Prostate gland (tissue), 2 donors: ENCODE measurements around the gene MND1.

Experiments
- POLR2A ChIP-seq: fragments of 450-650 bp; IDR thresholded peaks from one replicate; pipeline ENCODE4 v1.6.1; 2016; ENCODE audit warnings: antibody characterized with exemption, mild to moderate bottlenecking
- POLR2AphosphoS5 ChIP-seq: sonication (generic); formaldehyde crosslinking; IDR thresholded peaks from one replicate; pipeline ENCODE4 v1.6.1; 2017; ENCODE audit warnings: antibody characterized with exemption
- TF ChIP-seq, protein P1 (sequence below), 4 experiments: fragments of 200-600 bp in 2 of 4; fragments of 450-650 bp in 2 of 4; sonication (generic) in 2 of 4; IDR thresholded peaks; 1 replicate in 3 of 4; 2 replicates in 1 of 4; pipeline ENCODE4 v1.5.1; 2016 to 2019; ENCODE audit warnings: antibody characterized with exemption in 4 of 4, mild to moderate bottlenecking in 2 of 4, moderate library complexity in 2 of 4

GRCh38 chr4:153375303-153375702 lies 30.8 kb downstream of the MND1 start:
- TF ChIP-seq, protein P1, sequence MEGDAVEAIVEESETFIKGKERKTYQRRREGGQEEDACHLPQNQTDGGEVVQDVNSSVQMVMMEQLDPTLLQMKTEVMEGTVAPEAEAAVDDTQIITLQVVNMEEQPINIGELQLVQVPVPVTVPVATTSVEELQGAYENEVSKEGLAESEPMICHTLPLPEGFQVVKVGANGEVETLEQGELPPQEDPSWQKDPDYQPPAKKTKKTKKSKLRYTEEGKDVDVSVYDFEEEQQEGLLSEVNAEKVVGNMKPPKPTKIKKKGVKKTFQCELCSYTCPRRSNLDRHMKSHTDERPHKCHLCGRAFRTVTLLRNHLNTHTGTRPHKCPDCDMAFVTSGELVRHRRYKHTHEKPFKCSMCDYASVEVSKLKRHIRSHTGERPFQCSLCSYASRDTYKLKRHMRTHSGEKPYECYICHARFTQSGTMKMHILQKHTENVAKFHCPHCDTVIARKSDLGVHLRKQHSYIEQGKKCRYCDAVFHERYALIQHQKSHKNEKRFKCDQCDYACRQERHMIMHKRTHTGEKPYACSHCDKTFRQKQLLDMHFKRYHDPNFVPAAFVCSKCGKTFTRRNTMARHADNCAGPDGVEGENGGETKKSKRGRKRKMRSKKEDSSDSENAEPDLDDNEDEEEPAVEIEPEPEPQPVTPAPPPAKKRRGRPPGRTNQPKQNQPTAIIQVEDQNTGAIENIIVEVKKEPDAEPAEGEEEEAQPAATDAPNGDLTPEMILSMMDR (IDR thresholded peaks at IDR 0.05): no peak
- no peak for TF ChIP-seq POLR2A
- TF ChIP-seq POLR2AphosphoS5: no peak
